ENCODE results near the gene IFI27L2.

GRCh38 chr14:94157197-94157596 lies 27.8 kb upstream of the IFI27L2 start:
- TF ChIP-seq ZBTB33 (IDR thresholded peaks at IDR 0.05; ENCODE audit: borderline replicate concordance, low read depth) = no peak
- TF ChIP-seq, protein P1, sequence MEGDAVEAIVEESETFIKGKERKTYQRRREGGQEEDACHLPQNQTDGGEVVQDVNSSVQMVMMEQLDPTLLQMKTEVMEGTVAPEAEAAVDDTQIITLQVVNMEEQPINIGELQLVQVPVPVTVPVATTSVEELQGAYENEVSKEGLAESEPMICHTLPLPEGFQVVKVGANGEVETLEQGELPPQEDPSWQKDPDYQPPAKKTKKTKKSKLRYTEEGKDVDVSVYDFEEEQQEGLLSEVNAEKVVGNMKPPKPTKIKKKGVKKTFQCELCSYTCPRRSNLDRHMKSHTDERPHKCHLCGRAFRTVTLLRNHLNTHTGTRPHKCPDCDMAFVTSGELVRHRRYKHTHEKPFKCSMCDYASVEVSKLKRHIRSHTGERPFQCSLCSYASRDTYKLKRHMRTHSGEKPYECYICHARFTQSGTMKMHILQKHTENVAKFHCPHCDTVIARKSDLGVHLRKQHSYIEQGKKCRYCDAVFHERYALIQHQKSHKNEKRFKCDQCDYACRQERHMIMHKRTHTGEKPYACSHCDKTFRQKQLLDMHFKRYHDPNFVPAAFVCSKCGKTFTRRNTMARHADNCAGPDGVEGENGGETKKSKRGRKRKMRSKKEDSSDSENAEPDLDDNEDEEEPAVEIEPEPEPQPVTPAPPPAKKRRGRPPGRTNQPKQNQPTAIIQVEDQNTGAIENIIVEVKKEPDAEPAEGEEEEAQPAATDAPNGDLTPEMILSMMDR (IDR thresholded peaks at IDR 0.05) = no peak
- no peak for TF ChIP-seq NRF1 (IDR thresholded peaks at IDR 0.05; ENCODE audit: low read depth, low read length)
- TF ChIP-seq, protein P2, sequence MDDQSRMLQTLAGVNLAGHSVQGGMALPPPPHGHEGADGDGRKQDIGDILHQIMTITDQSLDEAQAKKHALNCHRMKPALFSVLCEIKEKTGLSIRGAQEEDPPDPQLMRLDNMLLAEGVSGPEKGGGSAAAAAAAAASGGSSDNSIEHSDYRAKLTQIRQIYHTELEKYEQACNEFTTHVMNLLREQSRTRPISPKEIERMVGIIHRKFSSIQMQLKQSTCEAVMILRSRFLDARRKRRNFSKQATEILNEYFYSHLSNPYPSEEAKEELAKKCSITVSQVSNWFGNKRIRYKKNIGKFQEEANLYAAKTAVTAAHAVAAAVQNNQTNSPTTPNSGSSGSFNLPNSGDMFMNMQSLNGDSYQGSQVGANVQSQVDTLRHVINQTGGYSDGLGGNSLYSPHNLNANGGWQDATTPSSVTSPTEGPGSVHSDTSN (IDR thresholded peaks at IDR 0.05) = no peak
- no peak for TF ChIP-seq ELF1 (IDR thresholded peaks at IDR 0.05)
- TF ChIP-seq, protein P3, sequence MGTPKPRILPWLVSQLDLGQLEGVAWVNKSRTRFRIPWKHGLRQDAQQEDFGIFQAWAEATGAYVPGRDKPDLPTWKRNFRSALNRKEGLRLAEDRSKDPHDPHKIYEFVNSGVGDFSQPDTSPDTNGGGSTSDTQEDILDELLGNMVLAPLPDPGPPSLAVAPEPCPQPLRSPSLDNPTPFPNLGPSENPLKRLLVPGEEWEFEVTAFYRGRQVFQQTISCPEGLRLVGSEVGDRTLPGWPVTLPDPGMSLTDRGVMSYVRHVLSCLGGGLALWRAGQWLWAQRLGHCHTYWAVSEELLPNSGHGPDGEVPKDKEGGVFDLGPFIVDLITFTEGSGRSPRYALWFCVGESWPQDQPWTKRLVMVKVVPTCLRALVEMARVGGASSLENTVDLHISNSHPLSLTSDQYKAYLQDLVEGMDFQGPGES (IDR thresholded peaks at IDR 0.05; ENCODE audit: low read depth, low read length) = no peak
